ENCODE results near the gene SLC16A2. TPM values are rescaled to one million over a fixed set of nuclear protein-coding genes. Genes with fewer than 3 reads are reported as not detected.

Gene SLC16A2
- total and polyA plus RNA-seq, 2 donors from 2014 or later: 13.8 to 17.2 TPM

- H3K4me3 ChIP-seq (ENCODE audit: low read length in 3 of 3): peak overlapping the region; percentile 55 to 63 (median 62)
- no peaks in the 10 kb centered on the region for H3K9me3 ChIP-seq (ENCODE audit: control insufficient read depth in 2 of 3, insufficient read depth in 1 of 3, low read length in 3 of 3)
- H3K27me3 ChIP-seq (ENCODE audit: control insufficient read depth, insufficient read depth, low read length): no peaks in the 10 kb centered on the region
- no peak for TF ChIP-seq CTCF (IDR thresholded peaks at IDR 0.05; ENCODE audit: borderline replicate concordance, extremely low read depth, insufficient read depth)
- FAIRE-seq: no peak
- H3K27ac ChIP-seq (ENCODE audit: low read depth in 2 of 2, low read length in 2 of 2): peak overlapping the region; percentile 88 to 94
- H3K9ac ChIP-seq (ENCODE audit: low read length in 3 of 3): peak overlapping the region; percentile 9 to 69 (median 42)
- no peaks in the 10 kb centered on the region for H3K36me3 ChIP-seq (ENCODE audit: control insufficient read depth in 2 of 3, insufficient read depth in 3 of 3, low read length in 3 of 3)
- H3K4me1 ChIP-seq (ENCODE audit: control insufficient read depth in 2 of 3, insufficient read depth in 2 of 3, low read depth in 1 of 3, low read length in 3 of 3): peaks cover 0 to 3% (median 0%) of the 10 kb centered on the region in 3 donors
- peak; percentile 69 to 90 (median 80) for DNase-seq
- intact Hi-C loops (cut with DNase I): no loop called here
Measured at GRCh38 chrX:74420196-74421035, 877 bp upstream of the SLC16A2 start.

GRCh38 chrX:74421740-74422352, 553 bp downstream of the SLC16A2 start:
- H3K9ac ChIP-seq (ENCODE audit: low read length in 3 of 3): peak overlapping the region in 1 of 3 donors; percentile 55
- H3K4me1 ChIP-seq (ENCODE audit: control insufficient read depth in 2 of 3, insufficient read depth in 2 of 3, low read depth in 1 of 3, low read length in 3 of 3): peaks cover 0 to 3% (median 0%) of the 10 kb centered on the region in 3 donors
- no peaks in the 10 kb centered on the region for H3K36me3 ChIP-seq (ENCODE audit: control insufficient read depth in 2 of 3, insufficient read depth in 3 of 3, low read length in 3 of 3)
- no peaks in the 10 kb centered on the region for H3K9me3 ChIP-seq (ENCODE audit: control insufficient read depth in 2 of 3, insufficient read depth in 1 of 3, low read length in 3 of 3)
- TF ChIP-seq CTCF (IDR thresholded peaks at IDR 0.05; ENCODE audit: borderline replicate concordance, extremely low read depth, insufficient read depth): no peak
- FAIRE-seq (no peak), DNase-seq (peak in 4 of 5 donors; percentile 7 to 70 (median 34))
- intact Hi-C loops (cut with DNase I): no loop called here
- no peaks in the 10 kb centered on the region for H3K27me3 ChIP-seq (ENCODE audit: control insufficient read depth, insufficient read depth, low read length)
- H3K4me3 ChIP-seq (ENCODE audit: low read length in 3 of 3): peak overlapping the region; percentile 34 to 63 (median 58)
- H3K27ac ChIP-seq (ENCODE audit: low read depth in 2 of 2, low read length in 2 of 2): no peak overlapping the region

- Histone ChIP-seq H3K4me3 (ENCODE audit: low read length in 3 of 3) (peak overlapping the region; percentile 36 to 58 (median 54)), H3K36me3 (ENCODE audit: control insufficient read depth in 2 of 3, insufficient read depth in 3 of 3, low read length in 3 of 3) (no peaks in the 10 kb centered on the region), H3K27ac (ENCODE audit: low read depth in 2 of 2, low read length in 2 of 2) (peak overlapping the region in 1 of 2 donors; percentile 28), H3K4me1 (ENCODE audit: control insufficient read depth in 2 of 3, insufficient read depth in 2 of 3, low read depth in 1 of 3, low read length in 3 of 3) (peaks cover 0 to 3% (median 0%) of the 10 kb centered on the region in 3 donors), H3K9me3 (ENCODE audit: control insufficient read depth in 2 of 3, insufficient read depth in 1 of 3, low read length in 3 of 3) (no peaks in the 10 kb centered on the region), H3K27me3 (ENCODE audit: control insufficient read depth, insufficient read depth, low read length) (no peaks in the 10 kb centered on the region), H3K9ac (ENCODE audit: low read length in 3 of 3) (peak overlapping the region in 1 of 3 donors; percentile 55)
- intact Hi-C loops (cut with DNase I): no loop called here
- no peak for TF ChIP-seq CTCF (IDR thresholded peaks at IDR 0.05; ENCODE audit: borderline replicate concordance, extremely low read depth, insufficient read depth)
- DNase-seq (peak; percentile 61 to 88 (median 71)), FAIRE-seq (no peak)
Measured at GRCh38 chrX:74422576-74423288, 1.4 kb downstream of the SLC16A2 start.
